HepG2 (cell line): ENCODE results near the gene ITGB5. TPM values are rescaled to one million over a fixed set of nuclear protein-coding genes. Genes with fewer than 3 reads are reported as not detected.
A peak's percentile ranks its signal among the peaks of the same experiment; 100 is the strongest.

Experiments
- CBX1 ChIP-seq: IDR thresholded peaks from one replicate; pipeline ENCODE4 v1.6.1; 2016; ENCODE audit warnings: antibody characterized with exemption, low read depth
- CREB1 ChIP-seq, 2 experiments: fragments of 450-650 bp in 1 of 2; IDR thresholded peaks; 2 replicates each; pipeline ENCODE4 v1.6.1; 2016 to 2017; ENCODE audit warnings: control low read depth in 1 of 2, mild to moderate bottlenecking in 1 of 2, missing compliant biosample characterization in 1 of 2, missing genetic modification characterization in 1 of 2
- CREBL2 ChIP-seq: sonication (generic); formaldehyde crosslinking; IDR thresholded peaks from 2 replicates; pipeline ENCODE4 v1.8.1; 2023; ENCODE audit warnings: missing genetic modification reagents, mild to moderate bottlenecking, borderline replicate concordance
- GATAD2A ChIP-seq: IDR thresholded peaks from 2 replicates; pipeline ENCODE4 v1.6.1; 2016
- HNF1B ChIP-seq: sonication (generic); formaldehyde crosslinking; IDR thresholded peaks from 2 replicates; pipeline ENCODE4 v1.5.1; 2020; ENCODE audit warnings: mild to moderate bottlenecking, moderate library complexity, missing genetic modification reagents
- HNRNPUL1 ChIP-seq: fragments of 200-400 bp; formaldehyde crosslinking; IDR thresholded peaks from 2 replicates; pipeline ENCODE4 v1.6.1; 2017; ENCODE audit warnings: low read depth, mild to moderate bottlenecking, low read length, moderate library complexity
- KDM1A ChIP-seq: IDR thresholded peaks from 2 replicates; pipeline ENCODE4 v1.6.1; 2016; ENCODE audit warnings: missing compliant biosample characterization
- MIER3 ChIP-seq: IDR thresholded peaks from 2 replicates; pipeline ENCODE4 v1.6.1; 2016; ENCODE audit warnings: missing compliant biosample characterization, borderline replicate concordance
- NFRKB ChIP-seq: fragments of 450-650 bp; IDR thresholded peaks from 2 replicates; pipeline ENCODE4 v1.6.1; 2017
- PLRG1 ChIP-seq: fragments of 450-650 bp; conservative IDR thresholded peaks from 2 replicates; pipeline ENCODE4 v1.6.1; 2016
- PREB ChIP-seq: sonication (generic); formaldehyde crosslinking; IDR thresholded peaks from 2 replicates; pipeline ENCODE4 v1.4.0; 2020; ENCODE audit warnings: missing genetic modification reagents
- RARA ChIP-seq: IDR thresholded peaks from 2 replicates; pipeline ENCODE4 v1.6.1; 2016; ENCODE audit warnings: missing genetic modification reagents, missing compliant biosample characterization
- SETDB1 ChIP-seq: sonication (generic); formaldehyde crosslinking; IDR thresholded peaks from 2 replicates; pipeline ENCODE4 v1.5.1; 2020; ENCODE audit warnings: missing genetic modification reagents, mild to moderate bottlenecking, borderline replicate concordance
- SOX6 ChIP-seq, 2 experiments: fragments of 450-650 bp in 1 of 2; sonication (generic) in 1 of 2; formaldehyde crosslinking in 1 of 2; IDR thresholded peaks; 2 replicates each; pipeline versions ENCODE4 v1.4.0 to v1.6.1; 2017 to 2020; ENCODE audit warnings: antibody characterized with exemption in 1 of 2, mild to moderate bottlenecking in 1 of 2, missing genetic modification reagents in 1 of 2
- ZBTB21 ChIP-seq: sonication (generic); formaldehyde crosslinking; IDR thresholded peaks from 2 replicates; pipeline ENCODE4 v1.4.0; 2020; ENCODE audit warnings: missing genetic modification reagents
- ZBTB26 ChIP-seq: IDR thresholded peaks from 2 replicates; pipeline ENCODE4 v1.6.1; 2016; ENCODE audit warnings: missing compliant biosample characterization, missing genetic modification reagents, borderline replicate concordance
- ZNF12 ChIP-seq: sonication (generic); formaldehyde crosslinking; IDR thresholded peaks from 2 replicates; pipeline ENCODE4 v1.5.0; 2020; ENCODE audit warnings: missing genetic modification reagents
- ZNF251 ChIP-seq: sonication (generic); formaldehyde crosslinking; IDR thresholded peaks from 2 replicates; pipeline ENCODE4 v1.9.0; 2021; ENCODE audit warnings: mild to moderate bottlenecking, missing genetic modification reagents
- ZNF260 ChIP-seq: sonication (generic); formaldehyde crosslinking; IDR thresholded peaks from 2 replicates; pipeline ENCODE4 v1.4.0; 2020; ENCODE audit warnings: missing genetic modification reagents, low read depth, mild to moderate bottlenecking, borderline replicate concordance
- ZNF276 ChIP-seq: sonication (generic); formaldehyde crosslinking; IDR thresholded peaks from 2 replicates; pipeline ENCODE4 v1.4.0; 2020; ENCODE audit warnings: mild to moderate bottlenecking, low read depth, missing genetic modification reagents
- ZNF644 ChIP-seq: IDR thresholded peaks from 2 replicates; pipeline ENCODE4 v1.6.1; 2016; ENCODE audit warnings: low read depth
- ZNF749 ChIP-seq: sonication (generic); formaldehyde crosslinking; IDR thresholded peaks from 2 replicates; pipeline ENCODE4 v1.8.0; 2022; ENCODE audit warnings: mild to moderate bottlenecking, missing genetic modification reagents, moderate library complexity, borderline replicate concordance
- ZNF761 ChIP-seq: sonication (generic); formaldehyde crosslinking; conservative IDR thresholded peaks from 2 replicates; pipeline ENCODE4 v1.4.0; 2020; ENCODE audit warnings: mild to moderate bottlenecking, missing genetic modification reagents
- ZNF788 ChIP-seq: sonication (generic); formaldehyde crosslinking; IDR thresholded peaks from 2 replicates; pipeline ENCODE4 v1.5.0; 2020; ENCODE audit warnings: mild to moderate bottlenecking, missing genetic modification reagents, borderline replicate concordance
- ZSCAN29 ChIP-seq: sonication (generic); formaldehyde crosslinking; conservative IDR thresholded peaks from 2 replicates; pipeline ENCODE4 v1.4.0; 2020; ENCODE audit warnings: mild to moderate bottlenecking, missing genetic modification reagents
- polyA plus RNA-seq, 8 experiments: library from polyadenylated mRNA; depleted of rRNA in 3 of 8; stranded (reverse) in 7 of 8; unstranded in 1 of 8; fragments of >200 nt; fragmentation: Illumina TruSeq in 4 of 8; extraction: Trizol in 4 of 8; gene quantifications; 2 replicates each; pipeline versions ENCODE4 v1.2.1 to v1.2.3, GENCODE V29; 2011 to 2016; ENCODE audit warnings: low read depth in 4 of 8, missing spikeins in 1 of 8, mixed read lengths in 1 of 8; ENCODE audit not compliant: insufficient read depth in 1 of 8
- total RNA-seq, 5 experiments: library from RNA; depleted of rRNA; stranded (reverse); fragments of >200 nt; fragmentation: Illumina TruSeq; extraction: Trizol; gene quantifications; 2 replicates each; pipeline ENCODE4 v1.2.3, GENCODE V29; 2016; ENCODE audit warnings: low read depth in 1 of 5

The ITGB5 gene
- total and polyA plus RNA-seq, 2 of the 13 experiments (the other 11 are each of a cell fraction or from before 2014, with no cell fraction given): 74.1 to 343 TPM

GRCh38 chr3:124814620-124815421, 72.3 kb downstream of the ITGB5 start (continued):
- no peak for TF ChIP-seq SETDB1
- 0 out of 2 replicates have a peak, but pooled peaks have one; percentile 70 for TF ChIP-seq MIER3 (CRISPR knock-in tag)
- TF ChIP-seq HNF1B (CRISPR knock-in tag): peak; percentile 71
- TF ChIP-seq ZNF788 (CRISPR knock-in tag): peak; percentile 50; the same call in 1 of the 2 replicates
- no peak for TF ChIP-seq PLRG1
- TF ChIP-seq CBX1: no peak
- no peak for TF ChIP-seq ZNF260
- no peak for TF ChIP-seq ZNF276 (CRISPR knock-in tag)
- no peak for TF ChIP-seq ZBTB26 (CRISPR knock-in tag)
- no peak for TF ChIP-seq CREBL2 (CRISPR knock-in tag)
- peak; percentile 94 for TF ChIP-seq GATAD2A
- TF ChIP-seq ZSCAN29 (CRISPR knock-in tag): no peak
- no peak for TF ChIP-seq ZNF251
- no peak for TF ChIP-seq PREB (CRISPR knock-in tag)
- 0 out of 2 replicates have a peak, but pooled peaks have one; percentile 43 for TF ChIP-seq ZNF12
- TF ChIP-seq NFRKB: no peak
- TF ChIP-seq ZBTB21: 0 out of 2 replicates have a peak, but pooled peaks have one; percentile 32
- TF ChIP-seq RARA (CRISPR knock-in tag): peak; percentile 84
- TF ChIP-seq KDM1A (CRISPR knock-in tag): peak; percentile 89; the same call in 1 of the 2 replicates
- TF ChIP-seq SOX6 (IDR thresholded peaks at IDR 0.05): no peak
- TF ChIP-seq SOX6 (CRISPR knock-in tag; IDR thresholded peaks at IDR 0.05): peak; percentile 68; the same call in 1 of the 2 replicates
- TF ChIP-seq CREB1 (IDR thresholded peaks at IDR 0.05): no peak
- TF ChIP-seq CREB1 (CRISPR knock-in tag; IDR thresholded peaks at IDR 0.05): peak; percentile 68
- peak; percentile 66; the same call in 1 of the 2 replicates for TF ChIP-seq ZNF644 (CRISPR knock-in tag)
- TF ChIP-seq HNRNPUL1: no peak
- TF ChIP-seq ZNF761 (CRISPR knock-in tag): peak; percentile 38; the same call in 1 of the 2 replicates
- TF ChIP-seq ZNF749 (CRISPR knock-in tag): no peak
